AG10803 (cell line): Measurements from ENCODE around the gene SYNPO.

ENCODE experiments used
- DNase-seq: peaks from one replicate; pipeline ENCODE4 v3.0.0; 2010; ENCODE audit warnings: low read depth
- H3K4me3 ChIP-seq: 2 replicates; pipeline ENCODE4 v1.5.1; 2011; ENCODE audit warnings: mild to moderate bottlenecking, low read length, control low read depth
- TF ChIP-seq, protein P1 (sequence below): conservative IDR thresholded peaks from 2 replicates; pipeline ENCODE4 v1.5.1; 2011; ENCODE audit warnings: mild to moderate bottlenecking, low read length, control low read depth, inconsistent platforms

SYNPO gene

DNA sequence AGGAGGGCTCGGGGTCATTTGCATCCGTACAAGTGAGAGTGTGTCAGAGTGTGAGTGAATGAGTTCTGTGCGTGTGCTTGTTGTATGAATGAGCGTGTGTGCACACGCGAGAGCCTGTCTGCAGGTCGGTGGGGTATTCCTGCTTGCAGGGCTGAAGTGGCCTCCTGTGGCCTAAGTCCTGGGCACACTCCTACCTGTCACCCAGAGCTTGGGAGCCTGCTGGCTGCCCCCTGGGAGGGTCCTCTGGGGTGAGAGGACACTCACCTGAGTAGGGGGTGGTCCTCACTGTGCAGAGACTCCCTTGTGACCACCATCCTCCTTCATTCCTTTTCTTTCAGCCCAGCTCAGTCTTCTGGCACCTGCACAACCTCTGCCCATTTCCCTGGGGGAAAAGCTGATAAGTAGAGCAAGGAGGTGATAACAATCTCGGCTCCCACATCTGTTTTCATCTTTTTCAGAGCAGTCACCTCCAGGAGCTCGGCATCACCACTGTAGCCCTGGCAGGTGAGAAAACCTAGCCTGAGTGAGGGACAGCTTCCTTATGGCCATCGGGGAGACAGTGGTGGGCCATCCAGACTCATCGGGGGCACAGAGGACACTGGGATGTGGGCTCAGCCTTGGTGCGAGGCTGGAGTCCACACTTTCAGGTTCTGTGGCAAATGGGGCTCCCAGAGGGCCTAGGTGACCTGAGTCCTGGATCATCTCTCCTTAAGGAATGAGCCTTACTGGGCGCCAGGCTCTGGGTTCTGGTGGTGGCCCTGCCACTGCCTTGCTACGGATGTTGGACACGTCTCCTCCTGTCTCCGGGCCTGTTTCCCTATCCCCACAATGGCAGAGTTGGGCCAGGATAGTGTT is 38.7 kb upstream of the SYNPO start:
- TF ChIP-seq, protein P1, sequence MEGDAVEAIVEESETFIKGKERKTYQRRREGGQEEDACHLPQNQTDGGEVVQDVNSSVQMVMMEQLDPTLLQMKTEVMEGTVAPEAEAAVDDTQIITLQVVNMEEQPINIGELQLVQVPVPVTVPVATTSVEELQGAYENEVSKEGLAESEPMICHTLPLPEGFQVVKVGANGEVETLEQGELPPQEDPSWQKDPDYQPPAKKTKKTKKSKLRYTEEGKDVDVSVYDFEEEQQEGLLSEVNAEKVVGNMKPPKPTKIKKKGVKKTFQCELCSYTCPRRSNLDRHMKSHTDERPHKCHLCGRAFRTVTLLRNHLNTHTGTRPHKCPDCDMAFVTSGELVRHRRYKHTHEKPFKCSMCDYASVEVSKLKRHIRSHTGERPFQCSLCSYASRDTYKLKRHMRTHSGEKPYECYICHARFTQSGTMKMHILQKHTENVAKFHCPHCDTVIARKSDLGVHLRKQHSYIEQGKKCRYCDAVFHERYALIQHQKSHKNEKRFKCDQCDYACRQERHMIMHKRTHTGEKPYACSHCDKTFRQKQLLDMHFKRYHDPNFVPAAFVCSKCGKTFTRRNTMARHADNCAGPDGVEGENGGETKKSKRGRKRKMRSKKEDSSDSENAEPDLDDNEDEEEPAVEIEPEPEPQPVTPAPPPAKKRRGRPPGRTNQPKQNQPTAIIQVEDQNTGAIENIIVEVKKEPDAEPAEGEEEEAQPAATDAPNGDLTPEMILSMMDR = no peak
- no peak overlapping the region for H3K4me3 ChIP-seq
- no peak for DNase-seq

DNA sequence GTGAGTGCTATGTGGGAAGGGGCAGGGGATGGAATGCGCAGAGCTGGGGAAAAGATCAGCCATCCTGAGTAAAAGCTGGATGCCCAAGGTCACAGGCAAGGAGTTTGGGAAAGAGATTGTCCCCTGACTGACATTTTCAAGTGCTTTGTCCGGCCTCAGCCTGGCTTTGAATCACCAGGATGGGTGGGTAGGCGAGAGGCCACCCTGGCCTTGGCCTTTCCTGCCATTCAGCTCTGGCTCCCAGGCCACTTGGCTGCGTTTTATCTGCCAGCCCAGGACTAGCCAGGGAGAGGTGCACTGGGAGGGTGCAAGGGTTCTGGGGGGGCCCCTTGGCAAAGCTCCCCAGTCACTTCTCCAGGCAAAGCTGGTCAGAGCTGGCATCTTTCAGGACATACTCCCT is 37.4 kb upstream of the SYNPO start:
- DNase-seq = no peak
- H3K4me3 ChIP-seq = no peak overlapping the region
- TF ChIP-seq, protein P1 = no peak

DNA sequence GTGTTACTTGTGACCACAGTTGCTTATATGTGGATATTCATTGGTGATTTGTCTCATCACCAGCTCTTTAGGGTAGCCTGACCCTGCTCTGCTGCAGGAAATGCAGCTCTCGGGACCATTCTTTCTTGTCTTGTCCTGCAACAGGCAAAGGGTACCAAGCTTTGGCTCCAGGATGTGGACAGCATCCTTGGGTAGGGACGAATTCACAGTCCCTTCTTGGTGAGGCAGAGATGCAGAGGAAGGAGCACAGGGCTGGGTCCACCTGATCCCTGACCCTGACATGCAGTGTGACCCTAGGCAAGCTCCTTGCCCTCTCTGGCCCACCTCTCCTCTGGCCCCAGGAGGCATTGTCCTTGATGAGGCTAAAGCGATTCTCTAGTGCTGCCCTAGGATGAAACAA is 37.0 kb upstream of the SYNPO start:
- H3K4me3 ChIP-seq = no peak overlapping the region
- no peak for DNase-seq
- TF ChIP-seq, protein P1 = no peak

DNA sequence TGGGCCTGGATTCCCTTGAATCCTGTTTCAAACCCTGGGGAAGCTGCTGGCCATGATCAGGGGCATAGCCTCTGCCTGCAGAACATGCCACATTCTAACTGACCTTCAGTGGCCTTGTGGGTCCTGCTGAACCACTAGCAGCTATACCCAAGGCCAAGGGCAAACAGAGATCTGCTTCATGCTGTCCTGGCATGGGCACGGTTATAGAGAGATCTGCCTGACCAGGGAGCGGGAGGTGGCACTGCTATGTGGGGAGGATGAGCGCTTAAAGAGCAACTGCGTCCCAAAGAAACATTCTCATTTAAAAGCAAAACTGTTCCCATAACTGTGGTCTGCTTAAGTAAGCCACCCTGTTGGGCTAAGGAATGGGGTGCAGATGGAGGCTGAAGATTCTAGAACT is 36.5 kb upstream of the SYNPO start:
- no peak overlapping the region for H3K4me3 ChIP-seq
- no peak for DNase-seq
- TF ChIP-seq, protein P1 = no peak

DNA sequence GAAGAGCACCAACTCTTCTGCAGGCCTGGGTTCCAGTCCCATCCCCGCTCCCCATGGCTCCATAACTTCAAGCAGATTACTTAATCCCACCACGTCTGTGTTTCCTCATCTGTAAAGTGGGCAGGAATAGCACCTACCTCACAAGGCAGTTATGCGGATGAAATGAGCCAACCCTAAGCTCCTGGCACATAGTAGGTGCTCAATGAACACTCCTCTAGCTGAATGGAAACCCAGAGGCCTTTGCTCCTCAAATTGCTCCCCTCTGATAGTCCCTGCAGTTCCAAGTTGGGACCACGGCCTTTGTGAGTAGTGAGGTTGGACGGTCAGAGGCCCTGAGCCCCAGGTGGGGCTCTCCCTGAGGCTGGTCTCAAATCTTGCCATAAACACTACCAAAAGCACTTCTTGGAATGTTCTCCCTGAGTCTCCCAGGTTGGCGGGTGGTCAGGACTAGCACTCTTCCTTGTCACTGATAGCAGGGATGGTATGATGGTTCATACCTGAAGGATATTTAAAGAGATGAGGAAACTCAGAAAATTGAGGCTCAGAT is 35.5 kb upstream of the SYNPO start:
- no peak for DNase-seq
- H3K4me3 ChIP-seq = no peak overlapping the region
- TF ChIP-seq, protein P1 = no peak

DNA sequence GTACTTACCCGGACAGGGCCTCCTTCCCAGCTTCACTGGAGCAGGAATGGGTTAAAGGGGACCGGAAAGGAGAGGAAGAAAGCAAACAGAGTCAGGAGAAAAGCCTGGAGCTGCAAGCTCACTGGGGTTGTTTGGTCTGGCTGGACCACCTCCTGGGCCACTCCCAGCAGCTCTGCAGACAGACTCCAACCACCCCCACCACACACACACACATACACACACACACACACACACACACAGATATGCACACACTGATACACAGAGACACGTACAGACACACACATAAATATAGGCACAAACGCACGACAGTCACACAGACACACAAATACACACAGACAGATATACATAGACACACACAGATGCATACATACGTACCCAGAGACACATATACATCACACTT is 34.9 kb upstream of the SYNPO start:
- no peak overlapping the region for H3K4me3 ChIP-seq
- no peak for DNase-seq
- TF ChIP-seq, protein P1 = no peak

DNA sequence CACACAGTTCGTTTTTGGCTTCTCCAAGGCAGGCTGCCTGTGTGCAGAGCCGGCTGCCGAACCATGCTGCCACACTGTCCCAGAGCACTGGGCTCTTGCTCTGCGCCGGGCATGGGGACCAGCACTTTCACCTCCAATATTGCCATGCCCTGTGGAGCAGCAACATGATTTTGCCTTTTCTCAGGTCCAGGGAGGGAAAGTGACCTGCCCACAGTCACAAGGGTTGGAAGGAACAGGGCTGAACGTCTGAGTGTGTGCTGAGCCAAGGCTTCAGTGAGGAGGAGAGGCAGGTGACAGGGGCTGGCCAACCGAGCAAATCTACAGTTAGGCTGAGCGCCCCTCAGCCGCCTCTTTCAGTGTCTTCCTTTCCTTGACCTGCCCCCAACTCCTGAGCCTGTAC is 34.0 kb upstream of the SYNPO start:
- DNase-seq = no peak
- TF ChIP-seq, protein P1 = no peak
- H3K4me3 ChIP-seq = no peak overlapping the region
